ENCODE measurements around the gene MAD2L1BP. TPM values are rescaled to one million over a fixed set of nuclear protein-coding genes. Genes with fewer than 3 reads are reported as not detected.

The MAD2L1BP gene
- total and polyA plus RNA-seq, 2 of the 4 experiments (the other 2 are of a cell fraction) = 28.1 to 50.2 TPM

DNA sequence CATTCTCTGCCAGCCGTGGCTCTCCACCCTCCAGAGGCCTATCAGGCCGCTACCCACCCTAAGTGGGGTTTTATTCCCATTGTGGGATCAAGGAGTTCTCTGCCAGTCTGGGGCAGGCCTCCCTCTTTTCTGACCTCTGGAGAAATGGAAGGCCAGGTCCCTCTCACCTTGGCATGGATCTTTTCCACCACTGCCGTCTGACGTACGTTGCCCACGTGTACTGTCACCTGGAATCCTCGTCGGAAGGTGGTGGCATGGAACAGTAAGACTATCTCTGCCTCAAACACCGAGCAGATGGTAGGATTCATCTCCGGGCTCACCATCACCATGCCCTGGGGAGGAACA, 13.8 kb upstream of the MAD2L1BP start:
- TF ChIP-seq NFE2L2 (IDR thresholded peaks at IDR 0.05; ENCODE audit: low read depth, low read length) = no peak
- no peak for TF ChIP-seq FOS (IDR thresholded peaks at IDR 0.05; ENCODE audit: low read depth, low read length)
- Histone ChIP-seq H2AFZ (replicated peaks; ENCODE audit: low read length, poor library complexity) (no peak overlapping the region), H4K91ac (ENCODE audit: insufficient read depth, low read depth, low read length) (no peak overlapping the region), H3K23ac (ENCODE audit: low read depth, low read length) (no peak overlapping the region), H4K5ac (ENCODE audit: low read depth, low read length) (no peak overlapping the region), H3K4me3 (ENCODE audit: insufficient read depth, low read depth, low read length) (no peak overlapping the region), H2BK20ac (ENCODE audit: low read depth, low read length) (no peak overlapping the region), H3K9me1 (ENCODE audit: insufficient read depth, low read length) (peaks cover 30% of the 10 kb centered on the region), H3K79me1 (ENCODE audit: low read depth in 1 of 2, low read length in 2 of 2) (peaks cover 42 to 68% of the 10 kb centered on the region in 2 experiments), H3K14ac (replicated peaks; ENCODE audit: low read depth, low read length) (no peak overlapping the region), H2BK5ac (ENCODE audit: low read depth, low read length, poor library complexity, severe bottlenecking) (no peak overlapping the region), H4K20me1 (ENCODE audit: insufficient read depth, low read length) (no peaks in the 10 kb centered on the region; the same call in 1 of the 2 replicates), H2BK120ac (ENCODE audit: low read depth, low read length) (no peak overlapping the region), H3K56ac (ENCODE audit: extremely low read depth, insufficient read depth, low read length) (no peak overlapping the region), H3K4ac (ENCODE audit: low read depth, low read length) (no peak overlapping the region), H3K27me3 (ENCODE audit: control insufficient read depth, insufficient read depth, low read length) (no peaks in the 10 kb centered on the region), H3K9me3 (ENCODE audit: control insufficient read depth, insufficient read depth, low read length) (no peaks in the 10 kb centered on the region), H3K9ac (ENCODE audit: low read depth, low read length) (no peak overlapping the region), H2AK9ac (replicated peaks; ENCODE audit: low read depth, low read length, poor library complexity) (no peak overlapping the region), H3K27ac (ENCODE audit: insufficient read depth, low read length) (no peak overlapping the region), H2BK15ac (ENCODE audit: low read depth, low read length) (no peak overlapping the region), H2AK5ac (ENCODE audit: low read depth, low read length) (no peak overlapping the region), H3K4me1 (ENCODE audit: control insufficient read depth, insufficient read depth, low read length) (peaks cover under 1% of the 10 kb centered on the region), H3K36me3 (ENCODE audit: control insufficient read depth, insufficient read depth, low read length) (peaks cover 63% of the 10 kb centered on the region), H3K18ac (ENCODE audit: low read depth, low read length) (no peak overlapping the region), H4K8ac (ENCODE audit: low read depth in 2 of 2, low read length in 2 of 2) (no peak overlapping the region), H3K4me2 (ENCODE audit: low read depth, low read length) (no peak overlapping the region)
- 95% methylated on average over 4 of the region's 10 CpGs; no CpG with 5 or more reads in 1 of the 2 experiments for WGBS, 2 experiments (ENCODE audit: extremely low coverage in 2 of 2, insufficient read length in 1 of 2)
- ChIA-PET POLR2A (ENCODE audit: unreplicated experiment) (no interaction called here), CTCF (no interaction called here)
- dilution Hi-C loops (cut with HindIII; ENCODE audit: low sequenced_read_pairs, unreplicated experiment) = no loop called here
- intact Hi-C loops (cut with micrococcal nuclease) = no loop called here
- ATAC-seq (ENCODE audit: low read depth) = no peak
- DNase-seq = no peak
- no TSS peak for BruUV-seq (replicated peaks)
- in situ Hi-C loops (cut with MboI; ENCODE audit: low sequenced_read_pairs) = no loop called here

All from IMR-90 (cell line).